ENCODE data around the gene ABCC8.

Gene ABCC8

GRCh38 chr11:17476317-17477083 lies at the start of gene ABCC8:
ABCC8 (minus strand) TSS chr11:17476845; CDS start chr11:17476776, 69 bp downstream.
- no peak for DNase-seq (ENCODE audit: low read depth)

- DNase-seq (ENCODE audit: low read depth) = no peak
Measured at GRCh38 chr11:17526326-17526725, 49.7 kb upstream of the ABCC8 start.

- no peak for DNase-seq (ENCODE audit: low read depth)
Measured at GRCh38 chr11:17525570-17525969, 48.9 kb upstream of the ABCC8 start.

GRCh38 chr11:17524221-17524620 lies 47.6 kb upstream of the ABCC8 start:
- DNase-seq (ENCODE audit: low read depth) = no peak

GRCh38 chr11:17522655-17523054 lies 46.0 kb upstream of the ABCC8 start:
- DNase-seq (ENCODE audit: low read depth) = no peak

GRCh38 chr11:17521106-17521900 lies 44.7 kb upstream of the ABCC8 start:
- no peak for DNase-seq (ENCODE audit: low read depth)

- no peak for DNase-seq (ENCODE audit: low read depth)
Measured at GRCh38 chr11:17519061-17519885, 42.6 kb upstream of the ABCC8 start.

- no peak for DNase-seq (ENCODE audit: low read depth)
Measured at GRCh38 chr11:17518366-17518765, 41.7 kb upstream of the ABCC8 start.

GRCh38 chr11:17517186-17517585 lies 40.5 kb upstream of the ABCC8 start:
- DNase-seq (ENCODE audit: low read depth) = no peak

- no peak for DNase-seq (ENCODE audit: low read depth)
Measured at GRCh38 chr11:17516551-17517150, 40.0 kb upstream of the ABCC8 start.

- no peak for DNase-seq (ENCODE audit: low read depth)
Measured at GRCh38 chr11:17515443-17516176, 39.0 kb upstream of the ABCC8 start.

GRCh38 chr11:17514476-17514875 lies 37.8 kb upstream of the ABCC8 start:
- DNase-seq (ENCODE audit: low read depth) = no peak

GRCh38 chr11:17513853-17514252 lies 37.2 kb upstream of the ABCC8 start:
- DNase-seq (ENCODE audit: low read depth) = no peak

- no peak for DNase-seq (ENCODE audit: low read depth)
Measured at GRCh38 chr11:17512101-17512500, 35.5 kb upstream of the ABCC8 start.

- no peak for DNase-seq (ENCODE audit: low read depth)
Measured at GRCh38 chr11:17511571-17511970, 34.9 kb upstream of the ABCC8 start.

GRCh38 chr11:17510507-17511206 lies 34.0 kb upstream of the ABCC8 start:
- DNase-seq (ENCODE audit: low read depth) = no peak

GRCh38 chr11:17508791-17509190 lies 32.1 kb upstream of the ABCC8 start:
- DNase-seq (ENCODE audit: low read depth) = no peak

GRCh38 chr11:17508306-17508705 lies 31.7 kb upstream of the ABCC8 start:
- DNase-seq (ENCODE audit: low read depth) = no peak

GRCh38 chr11:17507773-17508172 lies 31.1 kb upstream of the ABCC8 start:
- no peak for DNase-seq (ENCODE audit: low read depth)

GRCh38 chr11:17506942-17507341 lies 30.3 kb upstream of the ABCC8 start:
- DNase-seq (ENCODE audit: low read depth) = no peak

- no peak for DNase-seq (ENCODE audit: low read depth)
Measured at GRCh38 chr11:17506314-17506713, 29.7 kb upstream of the ABCC8 start.
